ENCODE results near the gene CSH1.
A peak's percentile ranks its signal among the peaks of the same experiment; 100 is the strongest.
"Not testable (repeated sequence)": the region's sequence is repeated elsewhere in the genome, so short reads cannot be mapped to it uniquely, and the experiment has no call there.

CSH1 gene

GRCh38 chr17:63889026-63889848, 7.1 kb downstream of the CSH1 start:
- peak; percentile 15 for TF ChIP-seq CTCF (IDR thresholded peaks at IDR 0.05; ENCODE audit: low read depth, low read length)
- peak; percentile 38 for DNase-seq (ENCODE audit: low read depth)
- not testable (repeated sequence) for H3K4me3 ChIP-seq (ENCODE audit: low read depth, low read length)

GRCh38 chr17:63885119-63885518, 11.3 kb downstream of the CSH1 start:
- H3K4me3 ChIP-seq (ENCODE audit: low read depth, low read length); DNase-seq (ENCODE audit: low read depth): not testable (repeated sequence)

GRCh38 chr17:63882626-63883126, 13.7 kb downstream of the CSH1 start:
- not testable (repeated sequence) for DNase-seq (ENCODE audit: low read depth); H3K4me3 ChIP-seq (ENCODE audit: low read depth, low read length)

GRCh38 chr17:63881935-63882601, 14.3 kb downstream of the CSH1 start, which contains the start of gene GH2:
Gene GH2 (minus strand): TSS chr17:63881944. CDS start chr17:63881801, 143 bp downstream.
- TF ChIP-seq CTCF (IDR thresholded peaks at IDR 0.05; ENCODE audit: low read depth, low read length) (peak; percentile 68), POLR2A (IDR thresholded peaks at IDR 0.05; ENCODE audit: extremely low read depth, insufficient read length) (no peak), MYC (IDR thresholded peaks at IDR 0.05; ENCODE audit: low read depth, low read length) (no peak), MAX (IDR thresholded peaks at IDR 0.05; ENCODE audit: low read depth, low read length) (no peak)
- no peak within 1 kb of the TSS for H3K4me3 ChIP-seq (ENCODE audit: low read depth, low read length)
- DNase-seq (ENCODE audit: low read depth): peak; percentile 48

- not testable (repeated sequence) for H3K4me3 ChIP-seq (ENCODE audit: low read depth, low read length)
These were observed 15.0 kb downstream of the CSH1 start for GRCh38 chr17:63881337-63881736.

GRCh38 chr17:63880706-63881105, 15.7 kb downstream of the CSH1 start:
- TF ChIP-seq CTCF (IDR thresholded peaks at IDR 0.05; ENCODE audit: low read depth, low read length) (no peak), POLR2A (IDR thresholded peaks at IDR 0.05; ENCODE audit: extremely low read depth, insufficient read length) (no peak), MYC (IDR thresholded peaks at IDR 0.05; ENCODE audit: low read depth, low read length) (no peak), MAX (IDR thresholded peaks at IDR 0.05; ENCODE audit: low read depth, low read length) (no peak)
- no peak overlapping the region for H3K4me3 ChIP-seq (ENCODE audit: low read depth, low read length)
- no peak for DNase-seq (ENCODE audit: low read depth)

More at GRCh38 chr17:63881337-63881736, 15.0 kb downstream of the CSH1 start:
- DNase-seq (ENCODE audit: low read depth): not testable (repeated sequence)

- H3K4me3 ChIP-seq (ENCODE audit: low read depth, low read length); DNase-seq (ENCODE audit: low read depth): not testable (repeated sequence)
These were observed 18.0 kb downstream of the CSH1 start for GRCh38 chr17:63878413-63878812.

GRCh38 chr17:63874693-63875092, 21.7 kb downstream of the CSH1 start:
- not testable (repeated sequence) for H3K4me3 ChIP-seq (ENCODE audit: low read depth, low read length); DNase-seq (ENCODE audit: low read depth)

GRCh38 chr17:63874061-63874626, 22.2 kb downstream of the CSH1 start:
- not testable (repeated sequence) for DNase-seq (ENCODE audit: low read depth); H3K4me3 ChIP-seq (ENCODE audit: low read depth, low read length)

GRCh38 chr17:63873577-63873976, 22.8 kb downstream of the CSH1 start, which contains the start of gene CSH2:
Gene CSH2 (minus strand): TSS chr17:63873677. CDS start chr17:63873614, 63 bp downstream.
- H3K4me3 ChIP-seq (ENCODE audit: low read depth, low read length); DNase-seq (ENCODE audit: low read depth): not testable (repeated sequence)

- not testable (repeated sequence) for DNase-seq (ENCODE audit: low read depth); H3K4me3 ChIP-seq (ENCODE audit: low read depth, low read length)
These were observed 24.6 kb downstream of the CSH1 start for GRCh38 chr17:63871646-63872365.

GRCh38 chr17:63870292-63870665, 26.1 kb downstream of the CSH1 start:
- H3K4me3 ChIP-seq (ENCODE audit: low read depth, low read length); DNase-seq (ENCODE audit: low read depth): not testable (repeated sequence)

Measured in NB4 (cell line).